ENCODE results near the gene UCHL5.

UCHL5 gene

GRCh38 chr1:192969091-192969490, 90.1 kb downstream of the UCHL5 start:
- DNase-seq (ENCODE audit: insufficient read length, low spot score) (no peak), FAIRE-seq (no peak)

- DNase-seq (ENCODE audit: insufficient read length, low spot score): no peak
- FAIRE-seq: no peak
Observed at GRCh38 chr1:192968323-192968722, 90.8 kb downstream of the UCHL5 start.

DNA sequence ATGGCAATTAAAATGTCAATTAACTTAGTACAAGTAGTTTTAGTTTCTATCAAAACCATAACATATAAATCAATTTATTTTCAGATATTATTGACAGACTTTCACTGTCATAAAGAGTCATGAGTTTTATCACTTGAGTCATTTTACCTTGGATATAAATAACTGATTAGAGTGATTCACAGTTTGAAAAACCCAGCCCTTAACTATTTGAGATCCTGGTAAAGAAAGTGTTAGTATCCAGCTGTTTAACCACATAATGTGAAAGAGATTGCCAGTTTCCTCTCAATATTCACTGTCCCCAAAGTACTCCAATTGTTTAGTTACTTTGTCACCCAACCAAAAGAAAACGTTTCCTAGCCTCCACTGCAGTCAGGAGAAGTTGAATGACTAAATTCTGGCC, 91.3 kb downstream of the UCHL5 start:
- DNase-seq (ENCODE audit: insufficient read length, low spot score): no peak

DNA sequence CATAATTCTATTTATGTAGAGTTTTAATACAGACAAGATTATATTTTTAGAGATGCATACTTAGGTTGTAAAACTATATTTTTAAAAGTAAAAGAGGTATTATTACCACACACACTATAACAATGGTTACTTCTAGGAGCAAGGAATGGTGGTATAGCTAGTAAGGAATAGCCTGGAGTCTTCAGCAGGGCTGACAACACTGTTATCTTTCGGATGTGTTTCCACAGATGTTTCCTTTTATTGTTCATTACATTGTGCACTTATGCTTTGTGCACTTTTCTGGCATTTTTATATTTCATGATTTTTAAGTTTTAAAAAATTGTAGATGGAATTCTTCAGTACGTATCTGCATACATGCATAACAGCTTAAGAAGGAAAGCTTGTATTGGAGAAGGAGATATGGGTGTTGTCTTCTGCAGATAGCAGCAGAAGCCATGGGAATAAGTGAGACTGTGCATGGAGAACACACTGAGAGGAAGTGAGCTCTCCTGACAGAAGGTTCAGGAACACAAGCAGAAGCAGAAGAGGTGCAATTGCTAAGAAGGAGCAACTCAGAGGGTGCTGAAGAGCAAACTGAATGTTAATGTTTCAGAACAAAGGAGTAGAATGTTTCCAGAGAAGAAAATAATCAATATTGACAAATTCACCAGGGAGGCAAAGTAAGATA, 91.8 kb downstream of the UCHL5 start:
- DNase-seq (ENCODE audit: insufficient read length, low spot score) (no peak), FAIRE-seq (no peak)

More for the DNA sequence above, 91.3 kb downstream of the UCHL5 start:
- no peak for FAIRE-seq

GRCh38 chr1:192966073-192966472, 93.1 kb downstream of the UCHL5 start:
- FAIRE-seq (no peak), DNase-seq (ENCODE audit: insufficient read length, low spot score) (no peak)

DNA sequence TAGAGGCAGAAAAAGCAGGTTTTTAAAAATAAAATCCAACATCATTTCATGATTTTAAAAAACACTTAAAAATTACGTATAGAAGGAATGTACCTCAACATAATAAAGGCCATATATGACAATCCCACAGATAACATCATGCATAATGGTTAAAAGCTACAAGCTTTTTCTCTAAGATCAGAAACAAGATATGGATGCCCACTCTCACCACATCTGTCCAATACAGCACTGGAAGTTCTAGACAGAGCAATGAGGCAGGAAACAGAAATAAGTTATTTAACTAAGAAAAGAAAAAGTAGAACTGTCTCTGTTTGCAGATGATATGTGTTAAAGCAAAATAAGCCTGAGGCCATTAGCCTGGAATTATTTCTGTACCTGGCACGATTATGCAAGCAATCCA, 96.3 kb downstream of the UCHL5 start:
- FAIRE-seq: no peak
- no peak for DNase-seq (ENCODE audit: insufficient read length, low spot score)

Data from HTR-8/SVneo (cell line).